ENCODE measurements around the gene ACP3.

Gene ACP3

GRCh38 chr3:132317229-132317948, at the start of gene ACP3:
Gene ACP3 (plus strand): TSS chr3:132317407. CDS start chr3:132317457, 50 bp downstream.
- H3K4me3 Mint-ChIP-seq, result peak within 1 kb of the TSS; percentile 68 to 76 (median 74)
- no peaks in the 10 kb centered on the region for H3K36me3 Mint-ChIP-seq (ENCODE audit: low read depth)
- H3K27ac Mint-ChIP-seq, result peak within 1 kb of the TSS; percentile 99 to 100 (median 99)
- H3K27me3 Mint-ChIP-seq (ENCODE audit: low read depth), result peaks cover 4% of the 10 kb centered on the region
- peaks cover 40% of the 10 kb centered on the region for H3K4me1 Mint-ChIP-seq
- H3K9me3 Mint-ChIP-seq, result peaks cover 3% of the 10 kb centered on the region
- TF ChIP-seq, protein P1, sequence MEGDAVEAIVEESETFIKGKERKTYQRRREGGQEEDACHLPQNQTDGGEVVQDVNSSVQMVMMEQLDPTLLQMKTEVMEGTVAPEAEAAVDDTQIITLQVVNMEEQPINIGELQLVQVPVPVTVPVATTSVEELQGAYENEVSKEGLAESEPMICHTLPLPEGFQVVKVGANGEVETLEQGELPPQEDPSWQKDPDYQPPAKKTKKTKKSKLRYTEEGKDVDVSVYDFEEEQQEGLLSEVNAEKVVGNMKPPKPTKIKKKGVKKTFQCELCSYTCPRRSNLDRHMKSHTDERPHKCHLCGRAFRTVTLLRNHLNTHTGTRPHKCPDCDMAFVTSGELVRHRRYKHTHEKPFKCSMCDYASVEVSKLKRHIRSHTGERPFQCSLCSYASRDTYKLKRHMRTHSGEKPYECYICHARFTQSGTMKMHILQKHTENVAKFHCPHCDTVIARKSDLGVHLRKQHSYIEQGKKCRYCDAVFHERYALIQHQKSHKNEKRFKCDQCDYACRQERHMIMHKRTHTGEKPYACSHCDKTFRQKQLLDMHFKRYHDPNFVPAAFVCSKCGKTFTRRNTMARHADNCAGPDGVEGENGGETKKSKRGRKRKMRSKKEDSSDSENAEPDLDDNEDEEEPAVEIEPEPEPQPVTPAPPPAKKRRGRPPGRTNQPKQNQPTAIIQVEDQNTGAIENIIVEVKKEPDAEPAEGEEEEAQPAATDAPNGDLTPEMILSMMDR (IDR thresholded peaks at IDR 0.05; ENCODE audit: unreplicated experiment in 3 of 3), result no peak

DNA sequence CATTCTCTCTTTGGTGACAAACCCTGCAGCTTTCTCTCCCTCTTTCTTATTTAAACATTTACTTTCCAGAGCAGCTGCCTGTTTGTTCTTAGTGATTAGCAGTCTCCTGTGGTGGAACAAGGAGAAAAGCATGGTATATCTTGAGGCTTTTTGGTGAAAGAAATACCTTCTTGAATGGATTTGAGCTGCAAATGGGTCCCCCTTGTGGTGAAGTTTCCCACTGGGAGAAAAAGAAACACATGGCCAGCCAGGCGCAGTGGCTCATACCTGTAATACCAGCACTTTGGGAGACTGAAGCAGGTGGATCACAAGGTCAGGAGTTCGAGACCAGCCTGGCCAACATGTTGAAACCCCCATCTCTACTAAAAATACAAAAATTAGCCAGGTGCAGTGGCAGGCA, 48.3 kb upstream of the ACP3 start:
- TF ChIP-seq, protein P1 (IDR thresholded peaks at IDR 0.05; ENCODE audit: unreplicated experiment in 3 of 3), result peak in 2 of 3 experiments; percentile 31 to 33
- peaks cover 5% of the 10 kb centered on the region for H3K4me1 Mint-ChIP-seq
- no peak overlapping the region for H3K4me3 Mint-ChIP-seq
- H3K27me3 Mint-ChIP-seq (ENCODE audit: low read depth), result peaks cover 4% of the 10 kb centered on the region
- H3K36me3 Mint-ChIP-seq (ENCODE audit: low read depth), result no peaks in the 10 kb centered on the region
- peaks cover 3% of the 10 kb centered on the region for H3K9me3 Mint-ChIP-seq
- no peak overlapping the region for H3K27ac Mint-ChIP-seq

DNA sequence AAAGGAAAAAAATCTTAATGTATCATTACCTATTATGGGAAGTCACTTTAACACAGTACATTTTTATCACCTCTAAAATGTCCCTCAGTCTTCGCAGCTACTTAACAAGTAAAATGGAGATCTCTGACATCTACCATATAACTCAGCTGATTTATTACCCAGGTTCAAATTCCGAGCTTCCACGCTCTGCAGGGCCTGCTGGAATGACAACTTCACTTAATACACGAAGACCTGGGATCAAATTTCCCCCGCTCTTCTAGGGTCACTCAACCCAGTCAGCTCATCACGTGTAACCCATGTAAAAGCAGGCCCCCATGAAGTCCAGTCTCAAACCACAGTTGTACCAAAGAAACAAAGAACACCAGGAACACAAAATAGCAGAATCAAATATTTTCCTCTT, 44.2 kb upstream of the ACP3 start:
- H3K9me3 Mint-ChIP-seq, result peaks cover 13% of the 10 kb centered on the region
- no peaks in the 10 kb centered on the region for H3K36me3 Mint-ChIP-seq (ENCODE audit: low read depth)
- no peak overlapping the region for H3K4me3 Mint-ChIP-seq
- peaks cover 4% of the 10 kb centered on the region for H3K27me3 Mint-ChIP-seq (ENCODE audit: low read depth)
- peaks cover 5% of the 10 kb centered on the region for H3K4me1 Mint-ChIP-seq
- peak overlapping the region in 1 of 3 experiments; percentile 48 for H3K27ac Mint-ChIP-seq
- TF ChIP-seq, protein P1 (IDR thresholded peaks at IDR 0.05; ENCODE audit: unreplicated experiment in 3 of 3), result no peak

GRCh38 chr3:132276228-132276906, 40.8 kb upstream of the ACP3 start:
- Mint-ChIP-seq H3K27ac (no peak overlapping the region), H3K9me3 (peaks cover 14% of the 10 kb centered on the region), H3K27me3 (ENCODE audit: low read depth) (no peaks in the 10 kb centered on the region), H3K4me1 (peaks cover 5% of the 10 kb centered on the region), H3K4me3 (no peak overlapping the region), H3K36me3 (ENCODE audit: low read depth) (no peaks in the 10 kb centered on the region)
- TF ChIP-seq, protein P1 (IDR thresholded peaks at IDR 0.05; ENCODE audit: unreplicated experiment in 3 of 3), result no peak

DNA sequence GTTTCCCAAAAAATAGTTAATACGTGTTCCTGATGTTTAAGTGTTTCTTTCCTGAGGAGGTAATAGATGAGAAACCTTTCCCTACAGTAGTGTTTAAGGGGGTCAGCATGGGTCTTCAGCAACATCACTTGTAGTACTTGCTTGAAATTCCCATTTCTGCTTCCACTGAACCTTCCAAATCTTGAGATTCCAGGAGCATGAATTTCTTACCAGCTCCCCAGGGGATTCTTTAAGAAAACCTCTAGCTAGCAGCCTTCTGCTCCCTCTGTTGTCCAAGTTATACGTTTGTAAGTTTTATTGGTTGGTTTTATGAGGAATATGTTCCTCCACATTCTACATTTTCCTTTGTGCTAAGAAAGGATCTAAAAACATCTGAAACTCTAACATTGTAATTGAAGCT, 38.2 kb upstream of the ACP3 start:
- Mint-ChIP-seq H3K27ac (no peak overlapping the region), H3K4me3 (no peak overlapping the region), H3K4me1 (peaks cover 7% of the 10 kb centered on the region), H3K9me3 (peaks cover 11% of the 10 kb centered on the region), H3K36me3 (ENCODE audit: low read depth) (no peaks in the 10 kb centered on the region), H3K27me3 (ENCODE audit: low read depth) (no peaks in the 10 kb centered on the region)
- TF ChIP-seq, protein P1 (IDR thresholded peaks at IDR 0.05; ENCODE audit: unreplicated experiment in 3 of 3), result no peak

Measured in nephron (organoid).